ENCODE results near the gene ZNF527.

ZNF527 gene

GRCh38 chr19:37370880-37371661 lies at the start of gene ZNF527:
Gene ZNF527, plus strand, starts transcription at chr19:37371099. Its CDS starts 3,100 bp downstream, at chr19:37374199.
- TF ChIP-seq MAX (IDR thresholded peaks at IDR 0.05; ENCODE audit: low read depth, low read length): peak; percentile 16; the same call in 1 of the 2 replicates
- TF ChIP-seq MYC (IDR thresholded peaks at IDR 0.05; ENCODE audit: low read depth, low read length): 0 out of 2 replicates have a peak, but pooled peaks have one; percentile 77
- TF ChIP-seq CTCF (IDR thresholded peaks at IDR 0.05; ENCODE audit: low read depth, low read length): no peak
- peak; percentile 31 for TF ChIP-seq POLR2A (IDR thresholded peaks at IDR 0.05; ENCODE audit: extremely low read depth, insufficient read length)
- peak; percentile 95 for DNase-seq (ENCODE audit: low read depth)
- H3K4me3 ChIP-seq (ENCODE audit: low read depth, low read length): peak within 1 kb of the TSS; percentile 93

GRCh38 chr19:37329686-37330085 lies 41.2 kb upstream of the ZNF527 start:
- peak; percentile 5 for DNase-seq (ENCODE audit: low read depth)
- no peak overlapping the region for H3K4me3 ChIP-seq (ENCODE audit: low read depth, low read length)
- TF ChIP-seq MYC (IDR thresholded peaks at IDR 0.05; ENCODE audit: low read depth, low read length): no peak
- no peak for TF ChIP-seq CTCF (IDR thresholded peaks at IDR 0.05; ENCODE audit: low read depth, low read length)
- TF ChIP-seq POLR2A (IDR thresholded peaks at IDR 0.05; ENCODE audit: extremely low read depth, insufficient read length): no peak
- no peak for TF ChIP-seq MAX (IDR thresholded peaks at IDR 0.05; ENCODE audit: low read depth, low read length)

- no peak for TF ChIP-seq MYC (IDR thresholded peaks at IDR 0.05; ENCODE audit: low read depth, low read length)
- no peak for TF ChIP-seq POLR2A (IDR thresholded peaks at IDR 0.05; ENCODE audit: extremely low read depth, insufficient read length)
- TF ChIP-seq CTCF (IDR thresholded peaks at IDR 0.05; ENCODE audit: low read depth, low read length): no peak
- TF ChIP-seq MAX (IDR thresholded peaks at IDR 0.05; ENCODE audit: low read depth, low read length): no peak
- DNase-seq (ENCODE audit: low read depth): no peak
- H3K4me3 ChIP-seq (ENCODE audit: low read depth, low read length): no peak overlapping the region
Measured at GRCh38 chr19:37332839-37333238, 38.1 kb upstream of the ZNF527 start.

GRCh38 chr19:37333457-37333856 lies 37.4 kb upstream of the ZNF527 start:
- no peak for DNase-seq (ENCODE audit: low read depth)
- no peak overlapping the region for H3K4me3 ChIP-seq (ENCODE audit: low read depth, low read length)
- TF ChIP-seq CTCF (IDR thresholded peaks at IDR 0.05; ENCODE audit: low read depth, low read length) (no peak), MYC (IDR thresholded peaks at IDR 0.05; ENCODE audit: low read depth, low read length) (no peak), MAX (IDR thresholded peaks at IDR 0.05; ENCODE audit: low read depth, low read length) (no peak), POLR2A (IDR thresholded peaks at IDR 0.05; ENCODE audit: extremely low read depth, insufficient read length) (no peak)

- TF ChIP-seq CTCF (IDR thresholded peaks at IDR 0.05; ENCODE audit: low read depth, low read length) (no peak), MAX (IDR thresholded peaks at IDR 0.05; ENCODE audit: low read depth, low read length) (no peak), MYC (IDR thresholded peaks at IDR 0.05; ENCODE audit: low read depth, low read length) (no peak), POLR2A (IDR thresholded peaks at IDR 0.05; ENCODE audit: extremely low read depth, insufficient read length) (no peak)
- peak overlapping the region; percentile 67 for H3K4me3 ChIP-seq (ENCODE audit: low read depth, low read length)
- DNase-seq (ENCODE audit: low read depth): peak; percentile 70
Measured at GRCh38 chr19:37334179-37335071, 36.5 kb upstream of the ZNF527 start.
